Testis (tissue), 3 donors: ENCODE results near the gene ITGAE. TPM values are rescaled to one million over a fixed set of nuclear protein-coding genes. Genes with fewer than 3 reads are reported as not detected.

Source experiments
- DNase-seq: peaks from one replicate; pipeline ENCODE4 v3.0.0-alpha.2; 2019
- H3K27ac ChIP-seq, 2 donors: fragments of 200-600 bp; sonication (generic); one replicate each; pipeline ENCODE4 v1.5.1; 2019
- H3K27me3 ChIP-seq: fragments of 200-600 bp; sonication (generic); one replicate; pipeline ENCODE4 v1.5.1; 2019
- H3K36me3 ChIP-seq: fragments of 200-600 bp; sonication (generic); one replicate; pipeline ENCODE4 v1.5.1; 2017; ENCODE audit warnings: low read depth; ENCODE audit errors: missing control alignments
- H3K4me1 ChIP-seq: fragments of 200-600 bp; sonication (generic); one replicate; pipeline ENCODE4 v1.5.1; 2019
- H3K4me3 ChIP-seq, 2 donors: fragments of 200-600 bp; sonication (generic); one replicate each; pipeline ENCODE4 v1.5.1; 2017 to 2019
- H3K9me3 ChIP-seq: fragments of 200-600 bp; sonication (generic); one replicate; pipeline ENCODE4 v1.5.1; 2017
- POLR2A ChIP-seq: fragments of 450-650 bp; IDR thresholded peaks from one replicate; pipeline ENCODE4 v1.6.1; 2017; ENCODE audit warnings: antibody characterized with exemption, mild to moderate bottlenecking, moderate library complexity
- WGBS, 2 donors: methylation state at CpG; one replicate each; pipeline ENCODE4 v1.1.5; 2018; 5-methylcytosine and 5-hydroxymethylcytosine counted together
- intact Hi-C: fragments of 100-400 bp; cut with DNase I; formaldehyde crosslinking; loops from one replicate; pipeline ENCODE4 v1.15.1; 2023; ENCODE audit warnings: low total_unique reads
- polyA plus RNA-seq: library from polyadenylated mRNA; stranded (reverse); fragments of 350-450 nt; fragmentation: Illumina TruSeq; extraction: RNeasy Lipid Tissue Mini Kit (QIAGEN cat#74804); gene quantifications from one replicate; pipeline ENCODE4 v1.2.3, GENCODE V29; 2014; ENCODE audit warnings: low read depth, low replicate concordance; ENCODE audit not compliant: insufficient read depth
- total RNA-seq, 2 donors: library from RNA; depleted of rRNA; stranded (reverse); fragments of >200 nt; gene quantifications; one replicate each; pipeline ENCODE4 v1.2.3, GENCODE V29; 2016
- TF ChIP-seq, protein P1 (sequence below), 3 experiments: fragments of 450-650 bp in 2 of 3; fragments of 200-600 bp in 1 of 3; sonication (generic) in 1 of 3; IDR thresholded peaks; one replicate each; pipeline ENCODE4 v1.5.1; 2016 to 2019; ENCODE audit warnings: antibody characterized with exemption in 3 of 3, mild to moderate bottlenecking in 2 of 3, moderate library complexity in 1 of 3

Gene ITGAE
- total and polyA plus RNA-seq, 3 donors from 2014 or later = 13.1 to 46.7 (median 16.1) TPM

DNA sequence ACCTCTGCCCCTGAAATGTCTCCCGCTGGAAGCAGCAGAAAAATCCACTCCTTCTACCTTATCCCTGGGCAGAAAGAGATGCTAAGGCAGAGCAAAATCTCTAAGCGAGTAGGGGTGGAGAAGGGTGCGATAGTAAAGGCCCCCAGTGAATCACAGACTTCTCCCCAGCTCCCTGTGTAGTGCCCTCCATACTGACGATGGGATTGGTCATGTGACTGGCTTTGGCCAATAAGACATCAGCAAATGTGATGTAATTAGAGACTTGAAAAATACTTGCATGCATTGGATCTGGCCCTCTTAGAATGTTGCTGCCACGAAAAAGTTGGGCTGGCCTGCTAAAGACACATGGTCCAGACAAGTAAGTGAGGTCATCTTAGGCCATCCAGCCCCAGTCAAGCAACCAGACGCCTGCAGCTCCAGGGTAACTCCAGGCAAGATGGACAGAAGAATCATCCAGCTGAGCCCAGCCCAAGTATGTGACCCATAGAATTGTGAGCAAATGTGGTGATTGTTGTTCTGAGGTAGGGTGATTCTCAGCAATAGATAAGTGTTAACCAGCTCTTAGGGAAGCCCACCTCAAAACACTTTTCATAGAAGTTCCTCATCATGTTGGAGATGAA is 41.3 kb downstream of the ITGAE start:
- intact Hi-C loops = no loop called here
- TF ChIP-seq, protein P1, sequence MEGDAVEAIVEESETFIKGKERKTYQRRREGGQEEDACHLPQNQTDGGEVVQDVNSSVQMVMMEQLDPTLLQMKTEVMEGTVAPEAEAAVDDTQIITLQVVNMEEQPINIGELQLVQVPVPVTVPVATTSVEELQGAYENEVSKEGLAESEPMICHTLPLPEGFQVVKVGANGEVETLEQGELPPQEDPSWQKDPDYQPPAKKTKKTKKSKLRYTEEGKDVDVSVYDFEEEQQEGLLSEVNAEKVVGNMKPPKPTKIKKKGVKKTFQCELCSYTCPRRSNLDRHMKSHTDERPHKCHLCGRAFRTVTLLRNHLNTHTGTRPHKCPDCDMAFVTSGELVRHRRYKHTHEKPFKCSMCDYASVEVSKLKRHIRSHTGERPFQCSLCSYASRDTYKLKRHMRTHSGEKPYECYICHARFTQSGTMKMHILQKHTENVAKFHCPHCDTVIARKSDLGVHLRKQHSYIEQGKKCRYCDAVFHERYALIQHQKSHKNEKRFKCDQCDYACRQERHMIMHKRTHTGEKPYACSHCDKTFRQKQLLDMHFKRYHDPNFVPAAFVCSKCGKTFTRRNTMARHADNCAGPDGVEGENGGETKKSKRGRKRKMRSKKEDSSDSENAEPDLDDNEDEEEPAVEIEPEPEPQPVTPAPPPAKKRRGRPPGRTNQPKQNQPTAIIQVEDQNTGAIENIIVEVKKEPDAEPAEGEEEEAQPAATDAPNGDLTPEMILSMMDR (IDR thresholded peaks at IDR 0.05) = no peak
- TF ChIP-seq POLR2A = no peak
- Histone ChIP-seq H3K9me3 (no peaks in the 10 kb centered on the region), H3K4me1 (peaks cover 5% of the 10 kb centered on the region), H3K4me3 (no peak overlapping the region), H3K27ac (no peak overlapping the region), H3K36me3 (no peaks in the 10 kb centered on the region), H3K27me3 (no peaks in the 10 kb centered on the region)
- whole genome bisulfite sequencing, 2 donors = 77 to 86% methylated on average over 6 of the region's 6 CpGs
- DNase-seq = no peak

DNA sequence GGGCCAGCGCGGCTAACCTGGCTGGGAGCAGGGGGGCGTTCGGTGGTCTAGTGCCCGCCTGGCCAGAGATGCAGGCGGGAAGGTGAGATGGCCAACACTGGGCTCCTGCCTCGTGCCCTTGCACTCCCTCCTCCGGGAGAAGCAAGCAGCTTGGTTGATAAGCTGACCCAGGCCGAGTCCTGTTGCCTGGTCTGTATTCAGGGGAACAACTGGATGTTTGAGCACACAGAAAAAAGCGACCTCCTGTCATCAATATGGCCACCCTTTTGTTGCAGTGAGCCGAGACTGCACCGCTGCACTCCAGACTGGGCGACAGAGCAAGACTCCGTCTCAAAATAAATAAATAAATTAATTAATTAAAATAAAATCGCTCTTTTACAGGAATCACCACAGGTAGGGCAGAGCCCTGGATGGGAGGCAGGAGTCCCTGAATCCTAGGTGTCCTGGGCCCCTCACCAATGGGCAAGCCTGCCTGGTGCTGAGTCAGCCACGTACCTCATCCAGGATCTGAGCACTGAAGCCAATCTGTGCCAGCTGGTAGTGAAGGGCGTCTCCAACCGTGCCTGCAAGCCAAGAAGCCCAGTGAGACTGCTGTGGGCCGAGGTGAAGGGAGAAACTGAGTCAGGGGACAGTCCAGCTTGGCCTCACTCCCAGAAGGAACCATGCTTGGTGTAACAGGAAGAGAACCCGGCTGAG is 45.5 kb downstream of the ITGAE start:
- Histone ChIP-seq H3K4me1 (peaks cover 5% of the 10 kb centered on the region), H3K27ac (peak overlapping the region in 1 of 2 donors; percentile 50), H3K36me3 (no peaks in the 10 kb centered on the region), H3K27me3 (no peaks in the 10 kb centered on the region), H3K4me3 (peak overlapping the region; percentile 24 to 54), H3K9me3 (no peaks in the 10 kb centered on the region)
- peak; percentile 26 for DNase-seq
- 49 to 61% methylated on average over 13 to 20 of the region's 20 CpGs for WGBS, 2 donors
- intact Hi-C loops = no loop called here
- TF ChIP-seq, protein P1 (IDR thresholded peaks at IDR 0.05) = no peak
- TF ChIP-seq POLR2A = no peak

DNA sequence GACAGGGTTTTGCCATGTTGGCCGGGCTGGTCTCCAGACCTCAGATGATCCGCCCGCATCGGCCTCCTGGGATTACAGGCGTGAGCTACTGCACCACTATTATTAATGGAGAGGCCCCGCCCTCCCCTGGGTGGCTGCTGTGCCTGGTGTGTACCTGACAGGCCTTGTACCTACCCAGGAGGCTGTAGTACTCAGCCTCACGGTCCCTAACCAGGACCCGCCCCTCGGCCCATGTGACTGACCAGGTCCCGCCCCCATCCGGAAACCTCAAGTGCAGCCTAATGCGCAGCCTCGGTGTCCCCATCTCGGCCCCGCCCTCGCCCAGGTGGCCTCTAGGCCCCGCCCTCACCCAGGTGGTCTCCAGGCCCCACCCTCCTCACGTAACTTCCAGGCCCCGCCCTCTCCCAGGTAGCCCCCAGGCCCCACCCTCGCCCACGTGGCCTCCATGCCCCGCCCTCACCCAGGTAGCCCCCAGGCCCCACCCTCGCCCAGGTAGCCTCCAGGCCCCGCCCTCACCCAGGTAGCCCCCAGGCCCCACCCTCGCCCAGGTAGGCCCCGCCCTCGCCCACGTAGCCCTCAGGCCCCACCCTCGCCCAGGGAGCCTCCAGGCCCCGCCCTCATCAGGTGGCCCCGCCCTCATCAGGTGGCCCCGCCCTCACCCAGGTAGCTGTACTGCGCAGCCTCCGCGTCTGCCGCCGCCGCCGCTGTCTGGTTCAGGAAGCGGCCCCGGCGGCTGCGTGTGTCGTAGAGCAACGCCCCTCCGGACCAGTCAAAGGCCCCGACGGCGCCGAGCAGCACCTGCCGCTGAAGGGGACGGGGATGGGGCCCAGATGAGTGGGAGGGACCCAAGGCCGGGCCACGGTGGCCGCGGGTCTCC is 46.3 kb downstream of the ITGAE start:
- peak; percentile 82 for DNase-seq

DNA sequence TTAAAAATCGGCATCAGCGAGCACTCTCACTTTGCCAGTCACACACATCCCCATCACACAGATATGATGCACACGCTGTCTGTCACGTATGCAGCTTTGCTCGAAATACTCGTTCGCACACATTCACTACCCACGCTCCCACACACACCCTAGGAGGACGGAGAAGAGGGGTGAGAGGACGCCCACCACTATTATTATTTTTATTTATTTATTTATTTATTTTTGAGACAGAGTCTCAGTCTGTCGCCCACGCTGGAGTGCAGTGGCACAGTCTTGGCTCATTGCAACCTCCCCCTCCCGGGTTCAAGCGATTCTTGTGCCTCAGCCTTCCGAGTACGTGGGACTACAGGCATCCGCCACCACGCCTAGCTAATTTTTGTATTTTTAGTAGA is 46.9 kb downstream of the ITGAE start:
- H3K9me3 ChIP-seq = no peaks in the 10 kb centered on the region
- H3K27ac ChIP-seq = no peak overlapping the region
- intact Hi-C loops = no loop called here
- WGBS, 2 donors = 64 to 79% methylated on average over 16 to 18 of the region's 18 CpGs
- no peaks in the 10 kb centered on the region for H3K27me3 ChIP-seq
- H3K4me1 ChIP-seq = peaks cover 5% of the 10 kb centered on the region
- TF ChIP-seq POLR2A = no peak
- TF ChIP-seq, protein P1 (IDR thresholded peaks at IDR 0.05) = no peak
- no peaks in the 10 kb centered on the region for H3K36me3 ChIP-seq
- peak overlapping the region in 1 of 2 donors; percentile 1 for H3K4me3 ChIP-seq
- DNase-seq = no peak

More for the DNA sequence above, 46.3 kb downstream of the ITGAE start:
- Histone ChIP-seq H3K4me3 (peak overlapping the region; percentile 24 to 54), H3K9me3 (no peaks in the 10 kb centered on the region), H3K36me3 (no peaks in the 10 kb centered on the region), H3K27ac (peak overlapping the region in 1 of 2 donors; percentile 50), H3K27me3 (no peaks in the 10 kb centered on the region), H3K4me1 (peaks cover 5% of the 10 kb centered on the region)
- no peak for TF ChIP-seq POLR2A
- TF ChIP-seq, protein P1 (IDR thresholded peaks at IDR 0.05) = no peak
- 8 to 10% methylated on average over 10 to 55 of the region's 56 CpGs for WGBS, 2 donors
- intact Hi-C loops = no loop called here
